HG03469 (cell line): ENCODE results near the gene DOCK4.
A peak's percentile ranks its signal among the peaks of the same experiment; 100 is the strongest.

Experiments used
- ATAC-seq: cut with Tn5 transposase; IDR thresholded peaks from one replicate; pipeline ENCODE4 v1.9.1; 2021; ENCODE audit warnings: mild to moderate bottlenecking, moderate library complexity, moderate number of reproducible peaks; ENCODE audit not compliant: unreplicated experiment

The DOCK4 gene

GRCh38 chr7:111749625-111750024 lies 456.6 kb downstream of the DOCK4 start:
- ATAC-seq = no peak

- ATAC-seq = no peak
Measured at GRCh38 chr7:111747718-111748117, 458.5 kb downstream of the DOCK4 start.

- no peak for ATAC-seq
Measured at GRCh38 chr7:111746950-111747349, 459.2 kb downstream of the DOCK4 start.

- no peak for ATAC-seq
Measured at GRCh38 chr7:111744501-111745155, 461.6 kb downstream of the DOCK4 start.

- ATAC-seq = no peak
Measured at GRCh38 chr7:111743244-111743847, 462.9 kb downstream of the DOCK4 start.

- ATAC-seq = peak; percentile 89
Measured at GRCh38 chr7:111741811-111742240, 464.4 kb downstream of the DOCK4 start.

- ATAC-seq = no peak
Measured at GRCh38 chr7:111740942-111741341, 465.3 kb downstream of the DOCK4 start.

GRCh38 chr7:111736552-111736874 lies 469.7 kb downstream of the DOCK4 start:
- no peak for ATAC-seq

- no peak for ATAC-seq
Measured at GRCh38 chr7:111735661-111736551, 470.3 kb downstream of the DOCK4 start.

- ATAC-seq = no peak
Measured at GRCh38 chr7:111734954-111735660, 471.1 kb downstream of the DOCK4 start.

GRCh38 chr7:111732923-111733322 lies 473.3 kb downstream of the DOCK4 start:
- no peak for ATAC-seq

GRCh38 chr7:111730476-111731300 lies 475.5 kb downstream of the DOCK4 start:
- ATAC-seq = peak; percentile 71

GRCh38 chr7:111730057-111730456 lies 476.1 kb downstream of the DOCK4 start:
- no peak for ATAC-seq

- ATAC-seq = no peak
Measured at GRCh38 chr7:111729483-111729882, 476.7 kb downstream of the DOCK4 start.

- ATAC-seq = no peak
Measured at GRCh38 chr7:111728635-111728995, 477.6 kb downstream of the DOCK4 start.

- no peak for ATAC-seq
Measured at GRCh38 chr7:111727905-111728634, 478.1 kb downstream of the DOCK4 start.

- no peak for ATAC-seq
Measured at GRCh38 chr7:111718886-111719285, 487.3 kb downstream of the DOCK4 start.

- ATAC-seq = no peak
Measured at GRCh38 chr7:111711426-111712065, 494.7 kb downstream of the DOCK4 start.

- no peak for ATAC-seq
Measured at GRCh38 chr7:111710839-111711380, 495.3 kb downstream of the DOCK4 start.
